WTC11 (cell line): ENCODE data around the gene HINT2. TPM values are rescaled to one million over a fixed set of nuclear protein-coding genes. Genes with fewer than 3 reads are reported as not detected.

Experiments
- ATAC-seq: fragments of 200-7000 bp; cut with Tn5 transposase; 2 replicates; pipeline ENCODE4 v1.10.0; 2021; ENCODE audit warnings: mild to moderate bottlenecking, moderate library complexity
- CTCF ChIA-PET: fragments of 300-600 bp; sonication (Branson Sonifier 250); formaldehyde crosslinking; loops from one replicate; lab custom pipeline; 2021; ENCODE audit warnings: antibody characterized with exemption; lab: Charles Lee
- POLR2A ChIA-PET: fragments of 350-600 bp; sonication (Branson Sonifier 250); formaldehyde crosslinking; loops from one replicate; lab custom pipeline; 2021; ENCODE audit warnings: antibody characterized with exemption; lab: Charles Lee
- DNase-seq: peaks from one replicate; pipeline ENCODE4 v3.0.0; 2021; ENCODE audit warnings: low spot score
- H3K27ac Mint-ChIP-seq: 2 replicates; pipeline ENCODE4 v1.8.0; 2021; ENCODE audit warnings: mixed read lengths
- H3K27me3 Mint-ChIP-seq: 2 replicates; pipeline ENCODE4 v1.8.0; 2021; ENCODE audit warnings: low read depth, mild to moderate bottlenecking, moderate library complexity, mixed read lengths
- H3K36me3 Mint-ChIP-seq: 2 replicates; pipeline ENCODE4 v1.8.0; 2021; ENCODE audit warnings: mixed read lengths
- H3K4me1 Mint-ChIP-seq: 2 replicates; pipeline ENCODE4 v1.8.0; 2022; ENCODE audit warnings: mixed read lengths
- H3K4me3 Mint-ChIP-seq: 2 replicates; pipeline ENCODE4 v1.8.0; 2021; ENCODE audit warnings: mild to moderate bottlenecking, moderate library complexity, mixed read lengths
- H3K9me3 Mint-ChIP-seq: 2 replicates; pipeline ENCODE4 v1.8.0; 2021; ENCODE audit warnings: mixed read lengths
- ESRRA ChIP-seq: sonication (generic); formaldehyde crosslinking; IDR thresholded peaks from 2 replicates; pipeline ENCODE4 v1.8.1; 2022; ENCODE audit warnings: mild to moderate bottlenecking, missing genetic modification reagents, borderline replicate concordance
- FOXK1 ChIP-seq: sonication (generic); formaldehyde crosslinking; IDR thresholded peaks from 2 replicates; pipeline ENCODE4 v1.8.0; 2022; ENCODE audit warnings: mild to moderate bottlenecking, moderate library complexity, missing genetic modification reagents
- JAZF1 ChIP-seq: fragments of 250-450 bp; sonication (Bioruptor Pico); IDR thresholded peaks from 2 replicates; pipeline ENCODE4 v1.9.0; 2021; ENCODE audit warnings: moderate library complexity, mild to moderate bottlenecking, inconsistent platforms
- MYBL2 ChIP-seq: sonication (generic); formaldehyde crosslinking; IDR thresholded peaks from 2 replicates; pipeline ENCODE4 v1.8.1; 2023; ENCODE audit warnings: mild to moderate bottlenecking, moderate library complexity, missing genetic modification reagents
- NFE2L1 ChIP-seq: sonication (generic); formaldehyde crosslinking; IDR thresholded peaks from 2 replicates; pipeline ENCODE4 v1.8.1; 2023; ENCODE audit warnings: missing genetic modification reagents
- RORB ChIP-seq: fragments of 250-450 bp; sonication (Bioruptor Pico); IDR thresholded peaks from 2 replicates; pipeline ENCODE4 v1.9.0; 2021; ENCODE audit warnings: mild to moderate bottlenecking
- SMAD3 ChIP-seq: sonication (generic); formaldehyde crosslinking; IDR thresholded peaks from 2 replicates; pipeline ENCODE4 v1.8.0; 2022; ENCODE audit warnings: missing genetic modification reagents, mild to moderate bottlenecking, borderline replicate concordance
- SOX15 ChIP-seq: fragments of 250-450 bp; sonication (Bioruptor Pico); IDR thresholded peaks from 2 replicates; pipeline ENCODE4 v1.9.0; 2021; ENCODE audit warnings: mild to moderate bottlenecking
- total RNA-seq: library from RNA; stranded (reverse); gene quantifications from 3 replicates; pipeline ENCODE4 v1.2.3, GENCODE V29; 2021
- TF ChIP-seq, protein P1 (sequence below): sonication (generic); formaldehyde crosslinking; IDR thresholded peaks from 2 replicates; pipeline ENCODE4 v1.8.0; 2022; ENCODE audit warnings: mild to moderate bottlenecking, missing genetic modification reagents
- TF ChIP-seq, protein P2 (sequence below): sonication (generic); formaldehyde crosslinking; IDR thresholded peaks from 2 replicates; pipeline ENCODE4 v1.8.1; 2022; ENCODE audit warnings: low read depth, missing genetic modification reagents, borderline replicate concordance
- TF ChIP-seq, protein P3 (sequence below): fragments of 250-450 bp; sonication (Bioruptor Pico); IDR thresholded peaks from 2 replicates; pipeline ENCODE4 v1.9.0; 2021; ENCODE audit warnings: mild to moderate bottlenecking
- TF ChIP-seq, protein P4 (sequence below): sonication (generic); formaldehyde crosslinking; IDR thresholded peaks from 2 replicates; pipeline ENCODE4 v1.8.1; 2022; ENCODE audit warnings: mild to moderate bottlenecking, missing genetic modification reagents, moderate library complexity, borderline replicate concordance
- TF ChIP-seq, protein P5 (sequence below): sonication (generic); formaldehyde crosslinking; IDR thresholded peaks from 2 replicates; pipeline ENCODE4 v1.8.0; 2023; ENCODE audit warnings: mild to moderate bottlenecking, missing genetic modification reagents
- TF ChIP-seq, protein P6 (sequence below): sonication (generic); formaldehyde crosslinking; IDR thresholded peaks from 2 replicates; pipeline ENCODE4 v1.8.1; 2022; ENCODE audit warnings: mild to moderate bottlenecking, moderate library complexity, missing genetic modification reagents

Gene HINT2
- total RNA-seq, 1 experiment from 2014 or later, result 33.6 TPM

DNA sequence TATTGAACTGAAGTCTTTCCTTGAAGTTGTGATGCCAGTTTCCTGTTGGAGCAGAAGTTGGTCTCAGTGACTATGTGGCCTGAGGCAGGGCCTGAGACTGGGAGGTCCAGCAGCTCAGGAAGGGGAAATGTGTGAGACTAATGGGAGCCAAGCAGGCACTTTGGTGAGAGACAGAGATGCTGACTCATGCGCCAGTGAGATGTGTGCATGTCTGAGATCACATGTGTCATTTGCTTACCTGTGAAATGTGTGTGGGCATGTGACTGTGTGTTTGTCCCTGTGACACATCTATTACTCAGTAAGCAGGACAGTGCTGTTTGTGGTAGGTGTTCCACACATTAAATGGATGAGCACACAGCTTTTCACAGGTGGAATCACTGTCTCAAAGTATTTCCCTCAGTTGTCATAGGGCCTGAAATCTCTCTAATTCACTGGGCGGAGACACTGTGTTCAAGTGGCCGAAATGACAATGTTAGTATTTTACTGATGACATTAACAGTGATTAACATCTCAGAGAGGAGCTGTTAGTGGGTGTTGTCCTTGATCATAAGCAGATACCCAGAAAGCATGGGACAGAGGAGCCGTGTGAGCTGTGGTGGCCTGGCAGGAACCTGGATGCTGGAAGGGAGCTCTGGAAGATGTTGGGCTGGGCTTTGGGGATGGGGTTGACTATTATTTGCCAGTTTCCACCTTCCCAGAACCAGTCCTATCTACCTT lies 16.0 kb downstream of the HINT2 start (continued):
- TF ChIP-seq, protein P1, sequence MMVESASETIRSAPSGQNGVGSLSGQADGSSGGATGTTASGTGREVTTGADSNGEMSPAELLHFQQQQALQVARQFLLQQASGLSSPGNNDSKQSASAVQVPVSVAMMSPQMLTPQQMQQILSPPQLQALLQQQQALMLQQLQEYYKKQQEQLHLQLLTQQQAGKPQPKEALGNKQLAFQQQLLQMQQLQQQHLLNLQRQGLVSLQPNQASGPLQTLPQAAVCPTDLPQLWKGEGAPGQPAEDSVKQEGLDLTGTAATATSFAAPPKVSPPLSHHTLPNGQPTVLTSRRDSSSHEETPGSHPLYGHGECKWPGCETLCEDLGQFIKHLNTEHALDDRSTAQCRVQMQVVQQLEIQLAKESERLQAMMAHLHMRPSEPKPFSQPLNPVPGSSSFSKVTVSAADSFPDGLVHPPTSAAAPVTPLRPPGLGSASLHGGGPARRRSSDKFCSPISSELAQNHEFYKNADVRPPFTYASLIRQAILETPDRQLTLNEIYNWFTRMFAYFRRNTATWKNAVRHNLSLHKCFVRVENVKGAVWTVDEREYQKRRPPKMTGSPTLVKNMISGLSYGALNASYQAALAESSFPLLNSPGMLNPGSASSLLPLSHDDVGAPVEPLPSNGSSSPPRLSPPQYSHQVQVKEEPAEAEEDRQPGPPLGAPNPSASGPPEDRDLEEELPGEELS (CRISPR knock-in tag), result no peak
- TF ChIP-seq ESRRA, result no peak
- TF ChIP-seq, protein P2, sequence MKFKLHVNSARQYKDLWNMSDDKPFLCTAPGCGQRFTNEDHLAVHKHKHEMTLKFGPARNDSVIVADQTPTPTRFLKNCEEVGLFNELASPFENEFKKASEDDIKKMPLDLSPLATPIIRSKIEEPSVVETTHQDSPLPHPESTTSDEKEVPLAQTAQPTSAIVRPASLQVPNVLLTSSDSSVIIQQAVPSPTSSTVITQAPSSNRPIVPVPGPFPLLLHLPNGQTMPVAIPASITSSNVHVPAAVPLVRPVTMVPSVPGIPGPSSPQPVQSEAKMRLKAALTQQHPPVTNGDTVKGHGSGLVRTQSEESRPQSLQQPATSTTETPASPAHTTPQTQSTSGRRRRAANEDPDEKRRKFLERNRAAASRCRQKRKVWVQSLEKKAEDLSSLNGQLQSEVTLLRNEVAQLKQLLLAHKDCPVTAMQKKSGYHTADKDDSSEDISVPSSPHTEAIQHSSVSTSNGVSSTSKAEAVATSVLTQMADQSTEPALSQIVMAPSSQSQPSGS (CRISPR knock-in tag), result no peak
- no peak for TF ChIP-seq JAZF1
- TF ChIP-seq SOX15 (CRISPR knock-in tag), result no peak
- TF ChIP-seq, protein P3, sequence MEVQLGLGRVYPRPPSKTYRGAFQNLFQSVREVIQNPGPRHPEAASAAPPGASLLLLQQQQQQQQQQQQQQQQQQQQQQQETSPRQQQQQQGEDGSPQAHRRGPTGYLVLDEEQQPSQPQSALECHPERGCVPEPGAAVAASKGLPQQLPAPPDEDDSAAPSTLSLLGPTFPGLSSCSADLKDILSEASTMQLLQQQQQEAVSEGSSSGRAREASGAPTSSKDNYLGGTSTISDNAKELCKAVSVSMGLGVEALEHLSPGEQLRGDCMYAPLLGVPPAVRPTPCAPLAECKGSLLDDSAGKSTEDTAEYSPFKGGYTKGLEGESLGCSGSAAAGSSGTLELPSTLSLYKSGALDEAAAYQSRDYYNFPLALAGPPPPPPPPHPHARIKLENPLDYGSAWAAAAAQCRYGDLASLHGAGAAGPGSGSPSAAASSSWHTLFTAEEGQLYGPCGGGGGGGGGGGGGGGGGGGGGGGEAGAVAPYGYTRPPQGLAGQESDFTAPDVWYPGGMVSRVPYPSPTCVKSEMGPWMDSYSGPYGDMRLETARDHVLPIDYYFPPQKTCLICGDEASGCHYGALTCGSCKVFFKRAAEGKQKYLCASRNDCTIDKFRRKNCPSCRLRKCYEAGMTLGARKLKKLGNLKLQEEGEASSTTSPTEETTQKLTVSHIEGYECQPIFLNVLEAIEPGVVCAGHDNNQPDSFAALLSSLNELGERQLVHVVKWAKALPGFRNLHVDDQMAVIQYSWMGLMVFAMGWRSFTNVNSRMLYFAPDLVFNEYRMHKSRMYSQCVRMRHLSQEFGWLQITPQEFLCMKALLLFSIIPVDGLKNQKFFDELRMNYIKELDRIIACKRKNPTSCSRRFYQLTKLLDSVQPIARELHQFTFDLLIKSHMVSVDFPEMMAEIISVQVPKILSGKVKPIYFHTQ (CRISPR knock-in tag), result no peak
- TF ChIP-seq, protein P4, sequence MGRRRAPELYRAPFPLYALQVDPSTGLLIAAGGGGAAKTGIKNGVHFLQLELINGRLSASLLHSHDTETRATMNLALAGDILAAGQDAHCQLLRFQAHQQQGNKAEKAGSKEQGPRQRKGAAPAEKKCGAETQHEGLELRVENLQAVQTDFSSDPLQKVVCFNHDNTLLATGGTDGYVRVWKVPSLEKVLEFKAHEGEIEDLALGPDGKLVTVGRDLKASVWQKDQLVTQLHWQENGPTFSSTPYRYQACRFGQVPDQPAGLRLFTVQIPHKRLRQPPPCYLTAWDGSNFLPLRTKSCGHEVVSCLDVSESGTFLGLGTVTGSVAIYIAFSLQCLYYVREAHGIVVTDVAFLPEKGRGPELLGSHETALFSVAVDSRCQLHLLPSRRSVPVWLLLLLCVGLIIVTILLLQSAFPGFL, result no peak

DNA sequence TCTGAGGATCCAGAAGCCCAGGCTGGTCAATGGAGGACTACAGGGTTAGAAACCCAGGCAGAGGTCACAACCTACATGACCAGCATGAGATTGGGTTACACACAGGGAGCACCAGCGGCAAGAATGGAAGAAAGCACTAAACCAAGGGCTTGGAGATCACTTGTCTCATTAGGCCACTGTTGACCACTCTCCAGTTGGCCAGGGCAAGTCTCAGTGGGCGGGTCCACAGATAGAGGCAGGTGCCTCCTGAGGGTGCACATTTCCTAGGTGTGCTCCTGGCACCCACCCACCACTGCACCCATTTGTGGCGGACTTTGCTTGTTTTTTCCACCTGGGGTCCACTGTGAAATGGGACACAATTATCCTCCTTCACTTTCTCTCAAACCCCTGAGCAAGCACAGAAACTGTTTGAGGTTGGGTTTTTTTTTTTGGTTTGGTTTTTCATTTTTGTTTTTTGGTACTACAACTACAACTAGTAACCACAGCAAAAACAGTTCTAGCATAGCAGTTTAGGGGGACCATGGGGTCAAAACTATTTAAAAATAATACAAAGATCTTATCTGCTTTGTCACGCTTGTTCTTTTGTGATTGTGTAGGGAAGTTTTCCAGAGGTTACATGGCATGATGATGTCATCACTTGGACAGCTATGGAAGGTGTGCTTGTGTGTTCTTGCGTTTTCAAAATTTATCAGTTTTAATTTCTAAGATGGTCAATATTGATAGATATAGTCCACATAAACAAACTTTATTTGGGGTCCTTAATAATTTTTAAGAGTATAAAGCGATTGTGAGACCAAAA lies 17.3 kb downstream of the HINT2 start:
- no peaks in the 10 kb centered on the region for H3K27me3 Mint-ChIP-seq
- no peak for TF ChIP-seq FOXK1 (CRISPR knock-in tag)
- TF ChIP-seq, protein P5, sequence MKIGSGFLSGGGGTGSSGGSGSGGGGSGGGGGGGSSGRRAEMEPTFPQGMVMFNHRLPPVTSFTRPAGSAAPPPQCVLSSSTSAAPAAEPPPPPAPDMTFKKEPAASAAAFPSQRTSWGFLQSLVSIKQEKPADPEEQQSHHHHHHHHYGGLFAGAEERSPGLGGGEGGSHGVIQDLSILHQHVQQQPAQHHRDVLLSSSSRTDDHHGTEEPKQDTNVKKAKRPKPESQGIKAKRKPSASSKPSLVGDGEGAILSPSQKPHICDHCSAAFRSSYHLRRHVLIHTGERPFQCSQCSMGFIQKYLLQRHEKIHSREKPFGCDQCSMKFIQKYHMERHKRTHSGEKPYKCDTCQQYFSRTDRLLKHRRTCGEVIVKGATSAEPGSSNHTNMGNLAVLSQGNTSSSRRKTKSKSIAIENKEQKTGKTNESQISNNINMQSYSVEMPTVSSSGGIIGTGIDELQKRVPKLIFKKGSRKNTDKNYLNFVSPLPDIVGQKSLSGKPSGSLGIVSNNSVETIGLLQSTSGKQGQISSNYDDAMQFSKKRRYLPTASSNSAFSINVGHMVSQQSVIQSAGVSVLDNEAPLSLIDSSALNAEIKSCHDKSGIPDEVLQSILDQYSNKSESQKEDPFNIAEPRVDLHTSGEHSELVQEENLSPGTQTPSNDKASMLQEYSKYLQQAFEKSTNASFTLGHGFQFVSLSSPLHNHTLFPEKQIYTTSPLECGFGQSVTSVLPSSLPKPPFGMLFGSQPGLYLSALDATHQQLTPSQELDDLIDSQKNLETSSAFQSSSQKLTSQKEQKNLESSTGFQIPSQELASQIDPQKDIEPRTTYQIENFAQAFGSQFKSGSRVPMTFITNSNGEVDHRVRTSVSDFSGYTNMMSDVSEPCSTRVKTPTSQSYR, result no peak
- TF ChIP-seq, protein P6, sequence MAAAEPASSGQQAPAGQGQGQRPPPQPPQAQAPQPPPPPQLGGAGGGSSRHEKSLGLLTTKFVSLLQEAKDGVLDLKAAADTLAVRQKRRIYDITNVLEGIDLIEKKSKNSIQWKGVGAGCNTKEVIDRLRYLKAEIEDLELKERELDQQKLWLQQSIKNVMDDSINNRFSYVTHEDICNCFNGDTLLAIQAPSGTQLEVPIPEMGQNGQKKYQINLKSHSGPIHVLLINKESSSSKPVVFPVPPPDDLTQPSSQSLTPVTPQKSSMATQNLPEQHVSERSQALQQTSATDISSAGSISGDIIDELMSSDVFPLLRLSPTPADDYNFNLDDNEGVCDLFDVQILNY (CRISPR knock-in tag), result no peak
- TF ChIP-seq MYBL2, result no peak
- no peak for TF ChIP-seq NFE2L1
- no peak for TF ChIP-seq SMAD3 (CRISPR knock-in tag)
- no peak for TF ChIP-seq RORB (CRISPR knock-in tag)
- TF ChIP-seq, all 79 proteins: peak for 0
- Mint-ChIP-seq H3K4me3 (no peak overlapping the region), H3K27ac (no peak overlapping the region), H3K36me3 (no peaks in the 10 kb centered on the region; the same call in 1 of the 2 replicates), H3K9me3 (no peaks in the 10 kb centered on the region), H3K4me1 (peaks cover 6% of the 10 kb centered on the region)
- ATAC-seq (no peak), DNase-seq (no peak)
- ChIA-PET CTCF (interaction anchor here (1.0 to 1.8 kb wide), 5 partner anchors 17 to 85 kb away, joined by 3 to 6 read pairs (median 6); partner anchors contain the start of gene HINT2), POLR2A (interaction anchor here (1.2 kb wide), 1 partner anchor 17 kb away, joined by 4 read pairs; the partner anchor contains the start of gene HINT2)
